ENCODE data around the gene PLD2.
"Not testable (repeated sequence)": the region's sequence is repeated elsewhere in the genome, so short reads cannot be mapped to it uniquely, and the experiment has no call there.

The PLD2 gene

GRCh38 chr17:4837471-4838308, 30.7 kb downstream of the PLD2 start:
- DNase-seq, result no peak

GRCh38 chr17:4838309-4838785, 31.4 kb downstream of the PLD2 start:
- DNase-seq, result no peak

- no peak for DNase-seq
These were observed 32.3 kb downstream of the PLD2 start for GRCh38 chr17:4839221-4839620.

- no peak for DNase-seq
These were observed 33.3 kb downstream of the PLD2 start for GRCh38 chr17:4839965-4840892.

GRCh38 chr17:4840893-4841242, 33.9 kb downstream of the PLD2 start:
- DNase-seq, result no peak

- no peak for DNase-seq
These were observed 35.4 kb downstream of the PLD2 start for GRCh38 chr17:4842376-4842775.

- no peak for DNase-seq
These were observed 36.5 kb downstream of the PLD2 start for GRCh38 chr17:4843321-4844000.

- no peak for DNase-seq
These were observed 38.2 kb downstream of the PLD2 start for GRCh38 chr17:4845118-4845517.

- DNase-seq, result no peak
These were observed 39.9 kb downstream of the PLD2 start for GRCh38 chr17:4846635-4847390.

- no peak for DNase-seq
These were observed 42.1 kb downstream of the PLD2 start for GRCh38 chr17:4849011-4849536.

- DNase-seq, result no peak
These were observed 43.3 kb downstream of the PLD2 start for GRCh38 chr17:4850246-4850645.

GRCh38 chr17:4851084-4851483, 44.1 kb downstream of the PLD2 start:
- no peak for DNase-seq

GRCh38 chr17:4852567-4853207, 45.7 kb downstream of the PLD2 start:
- DNase-seq, result no peak

- no peak for DNase-seq
These were observed 46.3 kb downstream of the PLD2 start for GRCh38 chr17:4853208-4853671.

- DNase-seq, result no peak
These were observed 47.2 kb downstream of the PLD2 start for GRCh38 chr17:4854111-4854681.

- no peak for DNase-seq
These were observed 49.5 kb downstream of the PLD2 start for GRCh38 chr17:4856271-4856936.

- no peak for DNase-seq
These were observed 50.0 kb downstream of the PLD2 start for GRCh38 chr17:4856937-4857314.

- not testable (repeated sequence) for DNase-seq
These were observed 50.4 kb downstream of the PLD2 start for GRCh38 chr17:4857347-4857746.

GRCh38 chr17:4858068-4858881, 51.3 kb downstream of the PLD2 start:
- DNase-seq, result no peak

- DNase-seq, result no peak
These were observed 51.9 kb downstream of the PLD2 start for GRCh38 chr17:4858882-4859260.

Measured in DMS 273 treated with DMSO at 0.1 percent for 48 hours (cell line).